ENCODE results near the gene ZPR1.
"Not testable (repeated sequence)": the region's sequence is repeated elsewhere in the genome, so short reads cannot be mapped to it uniquely, and the experiment has no call there.

ZPR1 gene

GRCh38 chr11:116787786-116788486 is at the start of gene ZPR1:
ZPR1 (minus strand) TSS chr11:116788023; CDS start chr11:116787990, 33 bp downstream.
- DNase-seq (ENCODE audit: low spot score) = peak; percentile 84

- DNase-seq (ENCODE audit: low spot score) = no peak
Measured at GRCh38 chr11:116836632-116836991, 48.8 kb upstream of the ZPR1 start.

- DNase-seq (ENCODE audit: low spot score) = peak; percentile 78
Measured at GRCh38 chr11:116835791-116836631, 48.2 kb upstream of the ZPR1 start.

GRCh38 chr11:116835042-116835772 is 47.4 kb upstream of the ZPR1 start:
- no peak for DNase-seq (ENCODE audit: low spot score)

- not testable (repeated sequence) for DNase-seq (ENCODE audit: low spot score)
Measured at GRCh38 chr11:116834535-116835041, 46.8 kb upstream of the ZPR1 start.

- no peak for DNase-seq (ENCODE audit: low spot score)
Measured at GRCh38 chr11:116833816-116834534, 46.2 kb upstream of the ZPR1 start.

GRCh38 chr11:116833491-116833815 is 45.6 kb upstream of the ZPR1 start:
- no peak for DNase-seq (ENCODE audit: low spot score)

GRCh38 chr11:116832350-116833290 is 44.8 kb upstream of the ZPR1 start:
- no peak for DNase-seq (ENCODE audit: low spot score)

- DNase-seq (ENCODE audit: low spot score) = no peak
Measured at GRCh38 chr11:116831790-116832349, 44.0 kb upstream of the ZPR1 start.

GRCh38 chr11:116830184-116830912 is 42.5 kb upstream of the ZPR1 start:
- no peak for DNase-seq (ENCODE audit: low spot score)

- DNase-seq (ENCODE audit: low spot score) = no peak
Measured at GRCh38 chr11:116829525-116830183, 41.8 kb upstream of the ZPR1 start, which contains the start of gene APOC3. APOC3 (plus strand) TSS chr11:116829907; CDS start chr11:116830583, 676 bp downstream.

GRCh38 chr11:116828632-116829524 is 41.1 kb upstream of the ZPR1 start:
- DNase-seq (ENCODE audit: low spot score) = no peak

- DNase-seq (ENCODE audit: low spot score) = no peak
Measured at GRCh38 chr11:116827461-116827860, 39.6 kb upstream of the ZPR1 start.

- no peak for DNase-seq (ENCODE audit: low spot score)
Measured at GRCh38 chr11:116826751-116827431, 39.1 kb upstream of the ZPR1 start.

- DNase-seq (ENCODE audit: low spot score) = no peak
Measured at GRCh38 chr11:116825854-116826750, 38.3 kb upstream of the ZPR1 start.

- no peak for DNase-seq (ENCODE audit: low spot score)
Measured at GRCh38 chr11:116825434-116825833, 37.6 kb upstream of the ZPR1 start.
